Ascending aorta (tissue), 2 donors: Measurements from ENCODE around the gene SYTL2. TPM values are rescaled to one million over a fixed set of nuclear protein-coding genes. Genes with fewer than 3 reads are reported as not detected.

Experiments used
- DNase-seq, 2 donors: peaks; one replicate each; pipeline ENCODE4 v3.0.0-alpha.2; 2019; ENCODE audit warnings: low spot score in 2 of 2
- H3K27ac ChIP-seq, 2 donors: fragments of 200-600 bp; sonication (generic); one replicate each; pipeline ENCODE4 v1.5.1; 2016 to 2017; ENCODE audit warnings: mild to moderate bottlenecking in 1 of 2
- H3K27me3 ChIP-seq: fragments of 200-600 bp; sonication (generic); one replicate; pipeline ENCODE4 v1.5.1; 2017
- H3K36me3 ChIP-seq, 2 donors: fragments of 200-600 bp; sonication (generic); one replicate each; pipeline ENCODE4 v1.5.1; 2016
- H3K4me1 ChIP-seq, 2 donors: fragments of 200-600 bp; sonication (generic); one replicate each; pipeline ENCODE4 v1.5.1; 2016 to 2017; ENCODE audit warnings: mild to moderate bottlenecking in 1 of 2
- H3K4me3 ChIP-seq, 2 donors: fragments of 200-600 bp; sonication (generic); one replicate each; pipeline ENCODE4 v1.5.1; 2016 to 2017; ENCODE audit warnings: mild to moderate bottlenecking in 1 of 2
- H3K9me3 ChIP-seq, 2 donors: fragments of 200-600 bp; sonication (generic); one replicate each; pipeline ENCODE4 v1.5.1; 2016
- intact Hi-C: fragments of 100-400 bp; cut with DNase I; formaldehyde crosslinking; loops from one replicate; pipeline ENCODE4 v1.15.1; 2023
- total RNA-seq: library from RNA; depleted of rRNA; stranded (reverse); fragments of >200 nt; gene quantifications from one replicate; pipeline ENCODE4 v1.1.0, GENCODE V29; 2016
- TF ChIP-seq, protein P1 (sequence below), 3 experiments: fragments of 200-600 bp in 2 of 3; fragments of 450-650 bp in 1 of 3; sonication (generic) in 2 of 3; IDR thresholded peaks; one replicate each; pipeline ENCODE4 v1.5.1; 2016 to 2019; ENCODE audit warnings: antibody characterized with exemption in 3 of 3, mild to moderate bottlenecking in 1 of 3, moderate library complexity in 1 of 3

Gene SYTL2
- total RNA-seq, 1 donor from 2014 or later = 151 TPM

DNA sequence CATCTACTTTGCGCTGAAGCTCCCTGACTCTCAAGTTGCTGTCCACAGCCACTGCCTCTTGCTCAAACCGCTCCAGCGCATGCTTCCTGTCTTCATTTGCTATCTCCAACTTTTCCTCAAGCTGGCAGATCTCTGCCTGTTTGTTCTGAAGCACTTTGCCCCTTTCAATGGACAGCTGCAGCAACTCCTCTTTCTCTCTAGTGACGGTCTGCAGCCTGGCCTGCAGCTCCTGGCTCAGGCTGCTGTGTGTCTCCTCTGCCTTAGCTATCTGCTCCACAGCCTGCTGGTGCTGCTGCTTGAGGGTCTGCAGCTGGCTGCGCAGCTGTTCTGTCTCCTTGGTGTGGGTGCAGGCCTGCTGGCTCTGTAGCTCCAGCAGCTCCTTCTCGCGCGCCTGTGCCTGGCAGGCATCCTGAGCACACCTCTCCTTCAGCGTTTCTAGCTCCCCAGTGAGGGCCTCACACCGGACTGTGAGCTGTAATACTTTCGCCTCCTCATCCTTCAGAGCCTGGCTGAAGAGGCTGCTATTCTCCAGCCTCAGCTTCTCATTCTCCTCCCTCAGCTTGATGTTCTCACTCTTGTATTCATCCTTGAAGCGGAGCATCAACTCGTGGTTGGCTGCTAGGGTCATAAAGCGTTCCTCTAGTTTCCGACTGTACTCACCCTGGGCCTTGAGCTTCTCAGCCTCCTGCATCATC is 125.7 kb downstream of the SYTL2 start:
- H3K4me1 ChIP-seq = peaks cover 5 to 6% of the 10 kb centered on the region in 2 donors
- peak overlapping the region; percentile 57 to 73 for H3K27ac ChIP-seq
- peak overlapping the region; percentile 53 to 61 for H3K4me3 ChIP-seq
- no peaks in the 10 kb centered on the region for H3K27me3 ChIP-seq
- H3K9me3 ChIP-seq = no peaks in the 10 kb centered on the region
- no peaks in the 10 kb centered on the region for H3K36me3 ChIP-seq
- DNase-seq = no peak
- intact Hi-C loops = loop anchor here (1.0 to 10.0 kb wide), 3 partner anchors 56 to 560 kb away; partner anchors contain the start of genes EED and SYTL2
- TF ChIP-seq, protein P1, sequence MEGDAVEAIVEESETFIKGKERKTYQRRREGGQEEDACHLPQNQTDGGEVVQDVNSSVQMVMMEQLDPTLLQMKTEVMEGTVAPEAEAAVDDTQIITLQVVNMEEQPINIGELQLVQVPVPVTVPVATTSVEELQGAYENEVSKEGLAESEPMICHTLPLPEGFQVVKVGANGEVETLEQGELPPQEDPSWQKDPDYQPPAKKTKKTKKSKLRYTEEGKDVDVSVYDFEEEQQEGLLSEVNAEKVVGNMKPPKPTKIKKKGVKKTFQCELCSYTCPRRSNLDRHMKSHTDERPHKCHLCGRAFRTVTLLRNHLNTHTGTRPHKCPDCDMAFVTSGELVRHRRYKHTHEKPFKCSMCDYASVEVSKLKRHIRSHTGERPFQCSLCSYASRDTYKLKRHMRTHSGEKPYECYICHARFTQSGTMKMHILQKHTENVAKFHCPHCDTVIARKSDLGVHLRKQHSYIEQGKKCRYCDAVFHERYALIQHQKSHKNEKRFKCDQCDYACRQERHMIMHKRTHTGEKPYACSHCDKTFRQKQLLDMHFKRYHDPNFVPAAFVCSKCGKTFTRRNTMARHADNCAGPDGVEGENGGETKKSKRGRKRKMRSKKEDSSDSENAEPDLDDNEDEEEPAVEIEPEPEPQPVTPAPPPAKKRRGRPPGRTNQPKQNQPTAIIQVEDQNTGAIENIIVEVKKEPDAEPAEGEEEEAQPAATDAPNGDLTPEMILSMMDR (IDR thresholded peaks at IDR 0.05) = no peak

DNA sequence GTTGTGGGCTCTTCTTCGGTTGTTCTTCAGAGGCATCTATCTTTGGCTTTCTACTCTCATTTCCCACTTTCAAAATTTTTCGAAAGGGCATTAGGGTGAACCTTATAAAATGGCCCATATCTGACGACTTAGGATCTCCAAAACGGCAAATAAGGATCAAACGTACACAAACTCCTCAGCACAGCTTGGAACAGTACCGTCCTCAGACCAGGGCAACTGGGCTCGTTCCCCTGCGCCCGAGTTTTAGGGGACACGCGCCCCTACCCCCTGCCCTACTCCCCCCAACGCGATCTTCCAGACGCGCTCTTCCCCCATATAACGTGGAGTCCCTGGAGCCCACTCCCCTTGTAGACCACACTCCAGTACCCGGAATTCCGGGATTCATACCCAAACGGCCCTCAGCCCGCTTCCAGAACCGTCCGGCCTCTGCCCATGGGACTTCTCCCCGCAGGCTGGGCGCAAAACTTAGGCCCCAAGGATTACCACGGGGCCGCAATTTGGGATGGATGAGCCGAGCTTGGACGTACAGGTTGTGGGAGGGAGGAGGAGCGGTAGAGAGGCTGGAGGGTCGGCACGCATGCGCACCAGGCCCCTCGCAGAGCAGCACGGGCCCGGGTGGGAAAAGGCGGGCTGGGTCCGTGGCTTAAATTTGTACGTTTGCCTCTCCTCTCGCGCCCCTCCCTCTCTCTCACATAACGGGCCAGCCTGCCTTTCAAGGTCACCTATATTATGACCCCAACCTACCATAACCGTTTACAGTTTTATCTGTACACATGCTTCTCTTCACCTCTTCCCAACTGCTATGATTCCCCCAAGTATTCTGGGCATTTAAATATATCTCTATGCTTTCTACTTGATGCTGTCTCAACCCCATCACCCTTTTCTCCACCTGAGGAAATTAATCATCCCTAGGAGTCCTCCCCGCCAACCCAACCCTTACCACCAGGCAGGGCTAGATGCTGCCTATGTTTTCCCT is 128.3 kb downstream of the SYTL2 start:
- Histone ChIP-seq H3K9me3 (no peaks in the 10 kb centered on the region), H3K36me3 (no peaks in the 10 kb centered on the region), H3K4me3 (peak overlapping the region; percentile 58 to 74), H3K27me3 (no peaks in the 10 kb centered on the region), H3K27ac (no peak overlapping the region), H3K4me1 (peaks cover 5 to 6% of the 10 kb centered on the region in 2 donors)
- intact Hi-C loops = loop anchor here (10.0 kb wide), 1 partner anchor 562 kb away; the partner anchor contains the start of gene EED
- TF ChIP-seq, protein P1 (IDR thresholded peaks at IDR 0.05) = no peak
- DNase-seq = peak in 1 of 2 donors; percentile 71

DNA sequence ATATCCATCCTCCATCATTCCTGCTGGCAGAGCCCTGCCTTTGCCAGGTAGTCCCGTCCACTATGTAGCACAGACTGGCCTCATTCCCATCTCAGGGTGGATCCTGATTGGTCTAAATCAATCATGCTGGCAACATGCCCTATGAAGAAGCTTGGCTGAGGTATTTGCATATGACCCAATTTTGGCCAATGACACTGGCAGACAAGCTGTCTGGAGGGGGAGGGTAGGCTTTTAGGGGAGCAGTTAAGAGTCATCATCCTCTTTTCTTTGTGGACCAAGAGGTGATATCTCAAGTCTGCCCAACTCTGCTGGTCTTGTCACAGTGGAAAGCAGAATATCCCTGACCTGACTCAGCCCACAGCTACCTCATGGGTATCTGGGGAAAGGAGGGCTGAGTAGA is 130.0 kb downstream of the SYTL2 start:
- Histone ChIP-seq H3K9me3 (no peaks in the 10 kb centered on the region), H3K27ac (no peak overlapping the region), H3K27me3 (no peaks in the 10 kb centered on the region), H3K4me3 (no peak overlapping the region), H3K4me1 (peaks cover 3 to 5% of the 10 kb centered on the region in 2 donors), H3K36me3 (no peaks in the 10 kb centered on the region)
- intact Hi-C loops = loop anchor here (10.0 kb wide), 1 partner anchor 564 kb away; the partner anchor contains the start of gene EED
- TF ChIP-seq, protein P1 (IDR thresholded peaks at IDR 0.05) = no peak
- no peak for DNase-seq

DNA sequence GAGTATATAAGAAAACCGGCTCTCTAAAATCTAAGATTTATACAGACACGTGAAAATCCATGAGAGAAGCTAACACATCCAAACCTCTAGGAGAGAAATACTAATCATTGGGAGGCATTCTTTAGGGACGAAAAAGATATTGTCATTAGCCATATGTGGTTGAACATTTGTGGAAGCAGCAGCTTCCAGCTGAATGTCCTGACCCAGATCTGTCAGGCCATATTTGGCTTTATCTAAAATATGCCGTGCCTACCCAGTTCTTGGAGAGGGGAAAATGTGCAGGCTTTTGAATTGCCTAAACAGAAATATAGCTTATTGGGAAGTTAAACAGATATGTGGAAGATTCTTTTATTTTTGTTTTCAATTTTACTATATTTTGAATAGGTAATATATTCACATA is 131.4 kb downstream of the SYTL2 start:
- H3K9me3 ChIP-seq = no peaks in the 10 kb centered on the region
- intact Hi-C loops = no loop called here
- H3K27me3 ChIP-seq = no peaks in the 10 kb centered on the region
- no peak for DNase-seq
- no peak overlapping the region for H3K27ac ChIP-seq
- no peak overlapping the region for H3K4me3 ChIP-seq
- H3K4me1 ChIP-seq = no peaks in the 10 kb centered on the region
- TF ChIP-seq, protein P1 (IDR thresholded peaks at IDR 0.05) = no peak
- H3K36me3 ChIP-seq = no peaks in the 10 kb centered on the region

GRCh38 chr11:85673393-85673792 is 137.5 kb downstream of the SYTL2 start:
- H3K27me3 ChIP-seq = no peaks in the 10 kb centered on the region
- no peak overlapping the region for H3K4me3 ChIP-seq
- no peaks in the 10 kb centered on the region for H3K36me3 ChIP-seq
- H3K27ac ChIP-seq = no peak overlapping the region
- H3K9me3 ChIP-seq = no peaks in the 10 kb centered on the region
- DNase-seq = no peak
- intact Hi-C loops = no loop called here
- no peaks in the 10 kb centered on the region for H3K4me1 ChIP-seq
- TF ChIP-seq, protein P1 (IDR thresholded peaks at IDR 0.05) = no peak
